ENCODE data around the gene PPM1E. TPM values are rescaled to one million over a fixed set of nuclear protein-coding genes. Genes with fewer than 3 reads are reported as not detected.

Gene PPM1E
- total RNA-seq, 1 experiment from 2014 or later = 7.1 TPM

DNA sequence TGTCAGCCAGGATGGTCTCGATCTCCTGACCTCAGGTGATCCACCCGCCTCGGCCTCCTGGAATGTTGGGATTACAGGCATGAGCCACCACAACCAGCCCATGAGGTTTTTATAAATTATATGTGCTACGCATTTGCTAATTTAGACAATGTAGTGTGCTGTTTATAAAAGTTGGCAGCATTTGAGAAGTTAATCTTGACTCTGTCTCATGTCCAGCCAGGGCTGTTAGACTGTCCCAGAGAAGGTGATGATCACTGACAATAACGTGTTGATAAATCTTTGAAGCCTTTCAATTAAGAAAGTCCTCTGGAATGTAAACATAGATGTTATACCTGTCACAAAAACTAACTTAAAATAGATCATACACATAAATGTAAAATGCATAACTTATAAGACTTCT lies 82.0 kb downstream of the PPM1E start:
- no peaks in the 10 kb centered on the region for H3K79me2 ChIP-seq (ENCODE audit: insufficient read depth, low read length)
- no peak overlapping the region for H2BK120ac ChIP-seq (ENCODE audit: low read depth, low read length, poor library complexity, severe bottlenecking)
- H3K4me1 Mint-ChIP-seq = no peaks in the 10 kb centered on the region
- no peaks in the 10 kb centered on the region for H3K23me2 ChIP-seq (ENCODE audit: insufficient read length, low read depth, low read length, poor library complexity, severe bottlenecking)
- H2BK15ac ChIP-seq (ENCODE audit: low read depth, low read length) = no peak overlapping the region
- H4K5ac ChIP-seq (ENCODE audit: insufficient read length, low read depth, low read length) = no peak overlapping the region
- H2BK12ac ChIP-seq (ENCODE audit: insufficient read length, low read depth, low read length) = no peak overlapping the region
- H3K4me1 ChIP-seq (ENCODE audit: insufficient read depth, low read length) = no peaks in the 10 kb centered on the region
- DNase-seq = no peak
- no peak overlapping the region for H3K56ac ChIP-seq (ENCODE audit: insufficient read length, low read depth, low read length)
- no peak overlapping the region for H2AFZ ChIP-seq (ENCODE audit: low read length)
- peaks cover 0 to 2% (median 0%) of the 10 kb centered on the region in 3 experiments; a peak in 1 of 7 replicates for H3K36me3 Mint-ChIP-seq (ENCODE audit: insufficient read depth in 1 of 3, low read depth in 3 of 3)
- no peaks in the 10 kb centered on the region for H3K27me3 ChIP-seq (ENCODE audit: insufficient read depth, low read length)
- H3K14ac ChIP-seq (ENCODE audit: insufficient read depth, low read length) = no peak overlapping the region
- no peak overlapping the region for H3T11ph ChIP-seq (ENCODE audit: low read length)
- no peak overlapping the region for H3K18ac ChIP-seq (ENCODE audit: insufficient read length, low read depth, low read length)
- H4K8ac ChIP-seq (replicated peaks; ENCODE audit: insufficient read length, low read depth, low read length) = no peak overlapping the region
- no peak overlapping the region for H4K91ac ChIP-seq (ENCODE audit: insufficient read length, low read depth, low read length)
- no peak overlapping the region for H3K27ac ChIP-seq (ENCODE audit: insufficient read length, low read depth, low read length)
- no peak overlapping the region for H3K4me2 ChIP-seq (ENCODE audit: insufficient read depth, insufficient read length, low read length)
- no peak overlapping the region for H3K23ac ChIP-seq (ENCODE audit: insufficient read length, low read depth, low read length)
- H4K20me1 ChIP-seq (ENCODE audit: control insufficient read depth, insufficient read depth, insufficient read length) = no peaks in the 10 kb centered on the region
- TF ChIP-seq, protein P1, sequence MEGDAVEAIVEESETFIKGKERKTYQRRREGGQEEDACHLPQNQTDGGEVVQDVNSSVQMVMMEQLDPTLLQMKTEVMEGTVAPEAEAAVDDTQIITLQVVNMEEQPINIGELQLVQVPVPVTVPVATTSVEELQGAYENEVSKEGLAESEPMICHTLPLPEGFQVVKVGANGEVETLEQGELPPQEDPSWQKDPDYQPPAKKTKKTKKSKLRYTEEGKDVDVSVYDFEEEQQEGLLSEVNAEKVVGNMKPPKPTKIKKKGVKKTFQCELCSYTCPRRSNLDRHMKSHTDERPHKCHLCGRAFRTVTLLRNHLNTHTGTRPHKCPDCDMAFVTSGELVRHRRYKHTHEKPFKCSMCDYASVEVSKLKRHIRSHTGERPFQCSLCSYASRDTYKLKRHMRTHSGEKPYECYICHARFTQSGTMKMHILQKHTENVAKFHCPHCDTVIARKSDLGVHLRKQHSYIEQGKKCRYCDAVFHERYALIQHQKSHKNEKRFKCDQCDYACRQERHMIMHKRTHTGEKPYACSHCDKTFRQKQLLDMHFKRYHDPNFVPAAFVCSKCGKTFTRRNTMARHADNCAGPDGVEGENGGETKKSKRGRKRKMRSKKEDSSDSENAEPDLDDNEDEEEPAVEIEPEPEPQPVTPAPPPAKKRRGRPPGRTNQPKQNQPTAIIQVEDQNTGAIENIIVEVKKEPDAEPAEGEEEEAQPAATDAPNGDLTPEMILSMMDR (conservative IDR thresholded peaks at IDR 0.05) = no peak
- H2BK20ac ChIP-seq (ENCODE audit: low read depth, low read length, poor library complexity, severe bottlenecking) = no peak overlapping the region
- no CpG with 5 or more reads among the region's 5 CpGs for WGBS (ENCODE audit: extremely low coverage, insufficient read length, low lambda C conversion rate)
- no peak overlapping the region for H3K4me3 Mint-ChIP-seq
- H3K9me3 Mint-ChIP-seq = no peaks in the 10 kb centered on the region
- H3K4ac ChIP-seq (ENCODE audit: low read depth, low read length) = no peak overlapping the region
- H2AK5ac ChIP-seq (ENCODE audit: insufficient read length, low read length) = no peak overlapping the region
- H3K9ac ChIP-seq (ENCODE audit: extremely low read depth, insufficient read length, low read length) = no peak overlapping the region
- H3K9me3 ChIP-seq (ENCODE audit: control insufficient read depth, low read depth, low read length) = no peaks in the 10 kb centered on the region
- H3K79me1 ChIP-seq (ENCODE audit: insufficient read depth, low read depth, low read length, poor library complexity, severe bottlenecking) = no peaks in the 10 kb centered on the region
- H3K27ac Mint-ChIP-seq = no peak overlapping the region
- H3K27me3 Mint-ChIP-seq (ENCODE audit: low read depth) = no peaks in the 10 kb centered on the region
- no peak overlapping the region for H2BK5ac ChIP-seq (ENCODE audit: insufficient read length, low read length)

All from H9 (cell line).